D341Med (cell line): ENCODE data around the gene PSMD4.
"Not testable (repeated sequence)": the region's sequence is repeated elsewhere in the genome, so short reads cannot be mapped to it uniquely, and the experiment has no call there.

Experiments used
- DNase-seq: peaks from one replicate; pipeline ENCODE4 v3.0.0; 2012; ENCODE audit warnings: low spot score

PSMD4 gene

DNA sequence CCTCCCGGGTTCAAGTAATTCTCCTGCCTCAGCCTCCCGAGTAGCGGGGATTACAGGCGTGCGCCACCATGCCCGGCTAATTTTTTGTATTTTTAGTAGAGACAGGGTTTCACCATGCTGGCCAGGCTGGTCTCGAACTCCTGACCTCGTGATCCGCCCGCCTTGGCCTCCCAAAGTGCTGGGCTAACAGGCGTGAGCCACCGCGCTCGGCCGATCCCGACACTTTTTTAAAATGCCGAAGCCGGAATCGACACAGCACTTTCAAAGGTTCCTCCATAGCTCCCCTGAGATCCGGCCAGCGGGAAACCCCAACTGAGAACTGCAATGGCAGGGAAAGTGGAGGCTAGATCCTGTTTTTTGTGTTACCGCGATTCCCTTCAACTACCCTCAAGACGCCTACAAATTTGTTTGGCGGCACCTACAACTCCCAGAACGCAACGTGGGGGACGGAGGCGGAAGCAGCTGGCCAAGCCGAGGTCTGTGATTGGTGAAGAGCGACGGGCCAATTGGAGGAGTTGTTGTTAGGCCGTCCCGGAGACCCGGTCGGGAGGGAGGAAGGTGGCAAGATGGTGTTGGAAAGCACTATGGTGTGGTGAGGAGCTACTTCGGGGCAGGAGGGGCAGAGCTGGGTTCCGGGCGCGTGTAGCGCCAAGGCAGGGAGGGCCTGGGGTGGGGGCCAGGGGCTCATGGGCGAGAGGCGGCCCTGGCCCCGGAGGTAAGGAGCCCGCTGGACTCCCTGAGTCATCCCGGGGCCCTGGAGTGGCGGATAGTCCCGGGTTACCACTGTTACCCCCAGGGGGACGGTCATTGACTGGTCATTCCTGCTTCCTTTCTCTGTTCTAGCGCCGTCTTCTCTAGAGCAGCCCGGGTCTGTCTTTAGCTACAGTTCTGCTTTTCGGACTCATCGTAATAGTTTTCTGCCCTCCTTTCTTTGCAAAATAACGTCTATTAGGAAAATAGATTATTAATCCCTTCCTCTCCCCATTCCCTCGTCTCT, at the start of gene PSMD4:
Gene PSMD4, plus strand, starts transcription at position 518 of the 997 bp plus-strand sequence. Its CDS starts 49 bp downstream, at position 567.
- peak; percentile 99 for DNase-seq

DNA sequence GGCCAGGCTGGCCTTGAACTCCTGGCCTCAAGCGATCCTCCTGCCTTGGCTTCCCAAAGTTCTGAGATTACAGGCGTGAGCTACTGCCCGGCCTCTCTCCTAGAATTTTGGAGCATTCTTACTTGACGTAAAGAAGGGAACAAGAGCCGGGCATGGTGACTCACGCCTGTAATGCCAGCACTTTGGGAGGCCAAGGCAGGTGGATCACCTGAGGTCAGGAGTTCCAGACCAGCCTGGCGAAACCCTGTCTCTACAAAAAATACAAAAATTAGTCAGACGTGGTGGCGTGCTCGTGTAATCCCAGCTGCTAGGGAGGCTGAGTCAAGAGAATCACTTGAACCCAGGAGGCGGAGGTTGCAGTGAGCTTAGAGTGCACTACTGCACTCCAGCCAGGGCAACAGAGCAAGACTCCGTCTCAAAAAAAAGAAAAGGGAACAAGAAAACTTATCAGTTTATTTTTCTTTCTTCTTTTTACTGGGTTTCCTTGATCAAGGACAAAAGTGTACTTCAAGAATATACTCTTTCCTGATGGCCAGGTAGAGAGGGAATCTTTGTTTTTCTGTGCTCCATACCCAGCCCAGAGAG, 49.1 kb upstream of the PSMD4 start:
- DNase-seq: not testable (repeated sequence)

DNA sequence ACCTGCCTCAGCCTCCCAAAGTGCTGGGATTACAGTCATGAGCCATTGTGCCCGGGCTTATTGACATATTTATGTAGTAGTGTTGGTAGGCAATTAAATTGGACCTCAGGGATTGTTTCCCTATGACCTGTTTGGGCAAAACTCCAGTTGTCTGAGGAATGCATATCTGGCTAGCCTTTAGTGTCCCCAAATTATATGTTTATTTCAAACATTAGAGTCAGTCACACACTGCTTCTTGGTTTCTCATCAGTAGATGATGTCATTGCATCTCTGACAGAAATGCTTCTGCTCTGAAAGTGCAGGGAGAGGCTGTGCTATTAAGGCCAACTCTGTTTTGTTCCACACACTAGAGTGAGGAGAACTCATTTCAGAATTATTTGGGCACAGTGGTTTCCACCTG, 43.7 kb upstream of the PSMD4 start:
- no peak for DNase-seq

DNA sequence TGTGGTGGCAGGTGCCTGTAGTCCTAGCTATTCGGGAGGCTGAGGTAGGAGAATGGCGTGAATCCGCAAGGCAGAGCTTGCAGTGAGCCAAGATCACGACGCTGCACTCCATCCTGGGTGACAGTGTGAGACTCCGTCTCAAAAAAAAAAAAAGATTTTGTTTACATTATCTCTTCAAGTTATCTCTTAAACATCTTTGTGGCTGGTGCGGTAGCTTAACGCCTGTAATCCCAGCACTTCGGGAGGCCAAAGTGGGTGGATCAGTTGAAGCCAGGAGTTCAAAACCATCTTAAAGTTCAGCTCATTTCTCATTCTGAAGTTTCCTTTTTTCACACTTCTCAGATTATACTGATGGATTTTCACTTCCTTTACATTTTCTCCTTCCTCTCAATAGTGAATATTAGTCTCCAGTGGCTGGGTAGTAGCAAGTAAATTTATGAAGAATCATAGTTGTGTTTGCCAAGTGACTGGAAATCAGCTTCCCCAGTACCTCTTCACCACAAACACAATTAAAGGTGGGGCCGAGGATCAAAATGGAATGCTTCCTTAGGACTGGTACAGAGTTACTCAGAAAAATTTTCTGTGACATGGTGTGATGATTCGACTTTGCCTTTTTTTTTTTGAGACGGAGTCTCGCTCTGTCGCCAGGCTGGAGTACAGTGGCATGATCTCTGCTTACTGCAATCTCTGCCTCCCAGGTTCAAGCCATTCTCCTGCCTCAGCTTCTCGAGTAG, 42.4 kb upstream of the PSMD4 start:
- DNase-seq: no peak

DNA sequence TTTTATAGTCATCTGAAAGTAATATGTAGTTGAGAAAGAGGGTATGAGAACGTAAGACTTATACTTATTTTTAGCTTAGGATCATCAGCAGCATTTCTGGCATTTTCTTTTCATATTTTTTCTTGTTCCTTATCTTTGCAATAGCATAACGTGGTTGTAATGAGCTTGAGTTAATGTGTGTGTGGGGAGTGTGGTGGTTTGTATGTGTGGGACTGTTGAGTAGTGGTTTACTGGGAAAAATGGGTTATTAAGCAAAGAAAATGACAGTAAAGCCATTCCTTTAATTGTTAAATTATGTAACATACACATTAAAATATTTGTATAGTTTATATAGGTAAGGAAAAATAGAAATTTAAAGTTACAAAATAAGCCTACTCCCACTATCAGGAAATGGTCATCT, 41.0 kb upstream of the PSMD4 start:
- no peak for DNase-seq

DNA sequence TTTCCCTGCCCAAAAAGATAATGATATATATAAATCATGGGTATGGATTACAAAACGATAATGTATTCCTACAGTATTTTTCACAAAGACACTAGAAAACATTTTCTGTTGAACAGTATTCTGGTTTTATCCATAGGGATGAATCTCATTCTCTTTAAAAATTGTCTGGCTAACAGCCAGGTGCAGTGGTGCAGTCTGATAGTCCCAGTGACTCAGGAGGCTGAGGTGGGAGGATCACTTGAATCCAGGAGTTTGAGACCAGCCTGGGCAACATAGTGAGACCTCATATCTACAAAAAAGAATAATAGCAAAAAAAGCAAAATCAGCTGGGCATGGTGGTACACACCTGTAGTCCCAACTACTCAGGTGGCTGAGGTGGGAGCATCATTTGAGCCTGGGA, 32.9 kb upstream of the PSMD4 start:
- DNase-seq: no peak

DNA sequence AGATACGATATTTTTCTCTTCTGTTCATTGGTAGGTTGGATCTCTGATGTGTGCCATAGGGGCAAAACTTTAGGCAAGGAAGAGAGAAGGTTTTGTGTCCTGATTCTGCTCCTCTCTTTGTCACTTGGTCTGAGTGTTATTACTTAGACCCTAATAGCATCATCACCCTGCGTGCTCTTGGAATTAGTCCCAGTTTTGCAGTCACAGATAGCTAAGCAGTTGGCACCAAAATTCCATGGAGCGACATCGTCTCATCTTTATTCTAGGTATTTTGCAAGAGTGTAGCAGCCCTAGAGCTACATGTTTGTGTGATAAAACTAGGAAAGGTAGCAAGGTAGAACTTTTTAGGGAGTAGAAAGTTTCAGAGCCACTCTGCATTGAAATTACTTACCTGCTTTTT, 32.4 kb upstream of the PSMD4 start:
- peak; percentile 46 for DNase-seq

DNA sequence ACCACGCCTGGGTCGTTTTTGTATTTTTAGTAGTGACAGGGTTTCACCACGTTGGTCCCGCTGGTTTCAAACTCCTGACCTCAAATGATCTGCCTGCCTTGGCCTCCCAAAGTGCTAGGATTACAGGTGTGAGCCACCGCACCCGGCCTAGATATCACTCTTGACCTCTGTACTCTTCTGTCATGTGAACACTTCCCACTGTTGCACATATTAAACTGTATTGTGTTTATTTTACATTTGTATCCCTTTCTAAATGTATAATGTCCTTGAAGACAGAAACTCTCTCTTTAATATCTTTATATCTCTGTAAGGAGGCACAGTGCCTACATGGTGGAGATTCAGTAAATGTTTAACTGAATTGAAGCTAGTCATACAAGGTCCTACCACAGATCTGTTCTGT, 19.3 kb upstream of the PSMD4 start:
- DNase-seq: no peak

DNA sequence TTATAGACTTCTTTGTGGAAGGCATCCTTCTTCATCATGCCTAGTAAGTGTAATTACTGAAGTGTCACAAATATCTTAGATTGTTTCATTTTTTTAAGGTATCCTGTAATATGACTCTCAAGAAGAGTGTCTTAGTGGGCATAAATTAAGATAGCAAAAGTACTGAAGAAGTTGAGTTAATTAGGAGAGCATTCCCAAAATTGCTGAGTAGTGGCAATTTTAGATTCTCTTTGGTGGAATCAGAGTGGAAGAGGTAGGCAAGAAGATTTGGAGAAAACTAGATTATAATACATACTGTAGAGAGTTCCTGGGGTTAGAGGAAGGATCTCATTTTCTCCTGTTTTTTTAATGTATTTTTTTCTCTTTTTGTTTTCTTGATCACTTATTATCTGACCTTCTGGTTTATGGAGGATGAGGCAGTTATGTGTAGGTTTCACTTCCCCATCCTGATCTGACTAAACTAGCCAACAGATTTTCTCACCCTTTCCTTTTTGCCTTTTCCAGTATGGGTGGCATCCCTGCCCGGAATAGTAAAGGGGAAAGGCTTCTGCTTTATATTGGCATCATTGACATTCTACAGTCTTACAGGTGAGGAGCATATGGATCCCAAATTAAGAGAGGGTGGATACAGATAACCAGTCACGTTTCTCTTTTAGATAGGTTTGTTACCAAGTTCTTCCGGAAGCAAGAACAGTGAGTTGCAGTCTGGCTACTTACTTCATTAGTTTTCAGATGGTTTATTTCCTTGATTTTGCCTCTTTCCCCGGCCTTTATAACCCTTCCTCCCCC, 16.7 kb upstream of the PSMD4 start:
- no peak for DNase-seq

DNA sequence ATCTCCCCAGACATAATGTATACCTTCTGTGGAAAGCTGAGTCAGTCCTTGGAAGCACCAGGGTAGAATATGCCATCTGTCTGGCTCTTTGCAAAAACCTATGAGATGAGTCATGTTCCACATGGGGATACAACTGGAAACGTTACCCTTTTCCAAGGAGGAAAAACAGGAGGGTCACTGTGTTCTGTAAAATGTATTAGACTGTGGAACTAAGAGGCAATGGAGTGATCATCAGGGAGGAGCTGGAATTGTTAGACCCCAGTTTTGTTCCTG, 16.1 kb upstream of the PSMD4 start:
- DNase-seq: no peak

DNA sequence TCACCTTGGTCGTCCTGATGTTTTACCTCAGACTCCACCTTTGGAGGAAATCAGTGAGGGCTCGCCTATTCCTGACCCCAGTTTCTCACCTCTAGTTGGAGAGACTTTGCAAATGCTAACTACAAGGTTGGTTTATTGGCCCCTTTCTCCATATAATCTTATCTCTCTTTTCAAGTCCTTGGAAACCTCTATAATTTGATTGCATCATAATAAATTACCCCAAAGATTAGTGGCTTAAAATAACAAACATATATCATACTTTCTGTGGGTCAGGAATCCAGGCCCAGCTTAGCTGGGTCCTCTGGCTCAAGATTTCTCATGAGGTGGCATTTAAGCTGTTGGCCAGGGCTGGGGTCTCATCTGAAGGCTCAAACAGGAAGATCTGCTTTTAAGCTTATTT, 12.1 kb upstream of the PSMD4 start:
- no peak for DNase-seq

DNA sequence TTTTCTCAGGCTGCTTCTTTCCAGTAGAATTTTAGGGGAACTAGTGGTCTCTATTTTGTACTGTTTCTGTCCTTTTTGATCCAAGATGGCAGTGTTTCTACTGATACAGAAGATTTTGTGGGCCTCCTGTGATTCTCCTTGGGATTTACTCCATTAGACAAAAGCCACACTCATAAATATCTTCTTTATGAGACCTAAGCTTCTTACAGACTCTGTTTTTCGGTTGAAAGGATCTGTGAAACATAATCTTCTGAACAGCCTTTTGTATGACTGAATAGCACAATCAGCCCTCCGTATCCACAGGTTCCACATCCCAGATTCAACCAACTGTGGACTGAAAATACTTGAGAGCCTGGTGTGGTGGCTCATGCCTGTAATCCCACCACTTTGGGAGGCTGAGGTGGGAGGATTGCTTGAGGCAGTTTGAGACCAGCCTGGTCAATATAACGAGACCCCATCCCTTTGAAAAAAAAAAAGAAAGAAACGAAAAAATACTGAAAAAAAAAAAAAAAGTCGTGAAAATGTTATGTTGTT, 10.8 kb upstream of the PSMD4 start:
- DNase-seq: no peak

DNA sequence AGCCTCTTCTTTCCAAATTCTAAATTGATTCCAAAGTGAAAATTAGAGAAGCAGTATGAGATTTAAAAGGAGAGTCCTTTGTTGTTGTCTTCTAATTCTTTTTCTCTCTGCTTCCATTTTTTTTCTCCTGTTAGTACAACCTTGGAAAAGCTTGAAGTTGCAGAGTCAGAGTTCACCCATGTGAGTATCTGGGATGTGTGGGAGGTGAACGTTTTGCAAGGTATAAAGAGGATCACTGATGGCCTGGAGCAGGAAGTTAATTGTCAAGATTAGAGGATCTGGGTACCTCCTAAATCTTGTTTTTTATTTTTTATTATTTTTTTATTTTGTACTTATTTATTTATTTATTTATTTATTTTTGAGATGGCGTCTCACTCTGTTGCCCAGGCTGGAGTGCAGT, 7.7 kb upstream of the PSMD4 start:
- DNase-seq: no peak

DNA sequence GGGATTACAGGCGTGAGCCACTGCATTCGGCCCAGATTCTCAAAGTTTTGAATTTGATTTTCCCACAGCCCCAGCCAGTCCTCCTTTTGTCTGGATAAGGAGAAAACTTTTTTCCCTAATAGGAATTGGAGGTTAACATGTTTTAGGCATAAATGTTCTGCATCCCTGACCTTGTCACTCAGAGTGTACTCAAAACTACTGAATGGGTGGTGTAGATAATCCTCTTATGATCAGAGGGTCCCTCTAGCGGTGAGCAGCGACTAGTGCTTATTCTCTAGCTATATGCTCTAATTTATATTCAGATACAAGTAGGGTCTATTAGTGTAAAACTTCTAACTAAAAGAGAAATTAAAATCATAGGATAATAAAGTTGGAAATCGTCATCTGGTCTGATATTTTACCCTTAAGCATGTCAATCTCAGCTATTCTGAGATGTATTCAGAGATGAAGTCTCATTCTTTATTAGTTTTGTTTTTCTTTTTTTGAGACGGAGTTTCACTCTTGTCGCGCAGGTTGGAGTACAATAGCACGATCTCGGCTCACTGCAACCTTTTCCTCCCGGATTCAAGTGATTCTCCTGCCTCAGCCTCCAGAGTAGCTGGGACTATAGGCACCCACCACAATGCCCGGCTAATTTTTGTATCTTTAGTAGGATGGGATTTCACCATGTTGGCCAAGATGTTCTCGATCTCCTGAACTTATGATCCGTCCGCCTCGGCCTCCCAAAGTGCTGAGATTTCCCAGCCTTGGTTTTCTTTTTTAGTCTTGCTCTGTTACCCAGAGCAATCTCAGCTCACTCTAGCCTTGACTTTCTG, 2.7 kb upstream of the PSMD4 start:
- peak; percentile 80 for DNase-seq

DNA sequence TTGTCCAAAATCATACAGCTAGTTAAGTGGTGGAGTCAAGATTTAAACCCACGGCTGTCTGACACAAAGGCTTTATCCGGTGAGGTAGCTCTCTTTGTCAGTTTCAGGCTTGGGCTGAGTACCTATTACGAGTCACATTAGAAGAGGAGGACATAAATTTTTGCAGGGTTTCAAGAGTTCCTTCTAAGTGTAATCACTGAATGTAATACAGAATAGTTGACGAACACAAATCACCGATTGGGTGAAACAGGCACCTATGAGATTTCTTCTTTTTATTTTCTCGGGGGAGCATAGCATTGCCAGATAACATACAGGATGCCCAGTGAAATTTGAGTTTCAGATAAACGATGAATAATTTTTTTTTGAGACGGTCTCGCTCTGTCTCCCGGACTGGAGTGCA, 847 bp downstream of the PSMD4 start:
- no peak for DNase-seq

DNA sequence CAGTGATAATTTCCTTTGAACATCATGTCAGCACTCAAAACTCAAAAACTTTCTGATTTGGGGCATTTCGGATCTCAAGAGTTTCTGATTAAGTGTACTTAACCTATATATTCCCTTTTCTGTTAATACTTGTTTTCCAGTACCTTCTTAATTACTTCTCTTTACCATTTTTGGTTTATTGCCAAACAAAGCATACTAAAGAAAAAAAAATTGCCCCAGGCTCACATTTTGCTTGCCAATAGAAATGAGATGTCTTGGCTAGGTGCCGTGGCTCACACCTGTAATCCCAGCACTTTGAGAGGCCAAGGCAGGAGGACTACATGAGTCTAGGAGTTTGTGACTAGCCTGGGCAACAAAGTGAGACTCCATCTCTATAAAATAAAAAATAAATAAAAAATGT, 4.8 kb downstream of the PSMD4 start:
- DNase-seq: no peak

DNA sequence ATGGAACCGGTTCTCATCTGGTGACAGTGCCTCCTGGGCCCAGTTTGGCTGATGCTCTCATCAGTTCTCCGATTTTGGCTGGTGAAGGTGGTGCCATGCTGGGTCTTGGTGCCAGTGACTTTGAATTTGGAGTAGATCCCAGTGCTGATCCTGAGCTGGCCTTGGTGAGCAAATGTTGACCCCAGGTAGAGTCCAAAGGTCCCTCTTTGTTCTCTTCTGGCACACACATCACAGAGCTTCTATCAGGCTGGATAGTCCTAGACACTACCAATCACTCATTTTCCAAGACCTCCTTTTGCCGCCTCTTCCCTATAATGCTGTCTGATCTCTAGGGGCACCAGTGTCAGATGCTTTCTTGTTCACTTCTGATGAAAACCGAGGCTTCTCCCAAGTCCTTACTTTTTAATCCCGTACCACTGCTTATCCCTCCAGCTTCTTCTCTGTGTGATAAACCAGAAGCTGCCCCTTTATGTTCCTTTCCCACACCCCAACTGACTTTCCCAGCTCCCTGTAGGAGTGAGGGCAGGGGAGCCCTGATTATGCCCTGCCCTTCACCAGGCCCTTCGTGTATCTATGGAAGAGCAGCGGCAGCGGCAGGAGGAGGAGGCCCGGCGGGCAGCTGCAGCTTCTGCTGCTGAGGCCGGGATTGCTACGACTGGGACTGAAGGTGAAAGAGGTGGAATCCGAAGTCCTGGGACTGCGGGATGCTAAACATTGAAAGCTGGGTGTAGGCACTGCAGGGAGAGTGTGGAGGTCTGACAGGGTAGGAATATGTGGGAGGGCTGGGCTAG, 11.1 kb downstream of the PSMD4 start:
- DNase-seq: no peak

DNA sequence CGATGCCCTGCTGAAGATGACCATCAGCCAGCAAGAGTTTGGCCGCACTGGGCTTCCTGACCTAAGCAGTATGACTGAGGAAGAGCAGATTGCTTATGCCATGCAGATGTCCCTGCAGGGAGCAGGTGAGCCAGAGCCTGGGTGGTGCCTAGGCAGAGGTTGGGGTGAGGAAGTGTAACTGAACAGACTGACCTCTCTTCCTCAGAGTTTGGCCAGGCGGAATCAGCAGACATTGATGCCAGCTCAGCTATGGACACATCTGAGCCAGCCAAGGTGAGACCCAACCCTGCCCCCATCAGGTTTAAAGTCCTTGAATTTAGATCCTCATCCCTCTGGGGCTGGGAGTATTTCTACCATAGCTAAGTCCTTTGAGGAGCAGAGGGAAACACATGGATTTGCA, 11.8 kb downstream of the PSMD4 start:
- DNase-seq: no peak

DNA sequence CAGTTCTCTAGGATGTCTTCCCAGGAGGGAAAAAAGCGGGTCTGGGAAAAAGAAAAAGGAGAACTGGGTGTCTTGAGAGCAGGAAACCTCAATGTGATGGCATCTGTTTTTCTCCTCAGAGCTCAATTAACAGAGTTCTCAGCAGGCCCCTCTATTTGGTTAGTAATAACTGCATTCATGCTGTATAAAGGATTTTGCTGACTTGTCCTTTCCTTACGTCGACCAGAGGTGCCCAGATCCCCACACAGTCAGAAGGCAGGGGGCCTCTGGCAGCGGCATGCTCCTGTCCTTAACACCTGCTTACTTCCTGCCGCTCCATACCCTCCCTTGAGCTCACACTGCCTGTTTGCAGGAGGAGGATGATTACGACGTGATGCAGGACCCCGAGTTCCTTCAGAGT, 12.3 kb downstream of the PSMD4 start:
- no peak for DNase-seq

DNA sequence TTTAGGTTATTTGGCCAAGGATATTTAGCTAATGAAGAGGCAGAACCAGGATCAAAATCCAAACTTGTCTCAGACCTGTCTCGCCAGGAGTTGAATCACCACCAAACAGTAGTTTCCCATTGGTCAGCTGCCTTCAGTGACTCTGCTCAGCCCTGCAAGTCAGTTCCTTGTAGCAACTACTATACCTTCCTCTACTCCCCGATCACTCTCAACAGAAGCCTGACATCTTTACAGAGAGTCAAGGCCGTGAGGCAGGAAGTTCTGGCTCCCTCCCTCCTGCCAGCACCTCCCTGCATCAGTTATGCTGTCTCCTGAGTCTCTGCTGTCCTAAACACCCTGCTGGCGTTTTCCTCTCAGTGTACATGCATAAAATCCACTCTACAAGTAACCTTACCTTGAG, 13.2 kb downstream of the PSMD4 start:
- DNase-seq: no peak
